DND-41 (cell line): ENCODE results near the gene ATG9A.
A peak's percentile ranks its signal among the peaks of the same experiment; 100 is the strongest.

ENCODE experiments used
- ATAC-seq: fragments of 200-7000 bp; cut with Tn5 transposase; 3 replicates; pipeline ENCODE4 v1.9.1; 2021; ENCODE audit warnings: low read depth; ENCODE audit not compliant: insufficient read depth
- DNase-seq: peaks from one replicate; pipeline ENCODE4 v3.0.0-alpha.2; 2020
- H2AFZ ChIP-seq: 2 replicates; pipeline ENCODE4 v1.6.0; 2012; ENCODE audit warnings: low read depth, low read length
- H3K27ac ChIP-seq: 2 replicates; pipeline ENCODE4 v1.5.1; 2012; ENCODE audit warnings: low read length, inconsistent platforms
- H3K27me3 ChIP-seq: fragments of 200-600 bp; sonication (generic); 2 replicates; pipeline ENCODE4 v1.6.0; 2012; ENCODE audit warnings: low read length, mild to moderate bottlenecking, inconsistent platforms; ENCODE audit not compliant: insufficient read depth, poor library complexity
- H3K36me3 ChIP-seq: 2 replicates; pipeline ENCODE4 v1.5.1; 2012; ENCODE audit warnings: low read length, inconsistent platforms; ENCODE audit not compliant: insufficient read depth
- H3K4me1 ChIP-seq: 2 replicates; pipeline ENCODE4 v1.5.1; 2012; ENCODE audit warnings: mild to moderate bottlenecking, low read length; ENCODE audit not compliant: insufficient read depth
- H3K4me2 ChIP-seq: 2 replicates; pipeline ENCODE4 v1.6.0; 2012; ENCODE audit warnings: mild to moderate bottlenecking, moderate library complexity, low read length, inconsistent platforms; ENCODE audit not compliant: insufficient read depth
- H3K4me3 ChIP-seq, 2 experiments: fragments of 200-600 bp in 1 of 2; shearing (Covaris generic) in 1 of 2; 2 replicates each; pipeline ENCODE4 v1.5.1; 2012 to 2016; ENCODE audit warnings: inconsistent platforms in 2 of 2, low read length in 2 of 2, mild to moderate bottlenecking in 2 of 2, low read depth in 1 of 2, moderate library complexity in 1 of 2
- H3K79me2 ChIP-seq: 2 replicates; pipeline ENCODE4 v1.6.0; 2012; ENCODE audit warnings: low read length, inconsistent platforms; ENCODE audit not compliant: insufficient read depth
- H3K9ac ChIP-seq: 2 replicates; pipeline ENCODE4 v1.6.0; 2012; ENCODE audit warnings: low read depth, mild to moderate bottlenecking, inconsistent platforms, low read length, moderate library complexity
- H3K9me3 ChIP-seq: 2 replicates; pipeline ENCODE4 v1.5.1; 2012; ENCODE audit warnings: low read length, moderate library complexity, mild to moderate bottlenecking, inconsistent platforms; ENCODE audit not compliant: insufficient read depth, severe bottlenecking
- H4K20me1 ChIP-seq: 2 replicates; pipeline ENCODE4 v1.6.0; 2012; ENCODE audit warnings: low read length; ENCODE audit not compliant: insufficient read depth
- CTCF ChIP-seq: IDR thresholded peaks from 2 replicates; pipeline ENCODE4 v1.5.1; 2012; ENCODE audit warnings: borderline replicate concordance, low read length, moderate library complexity, mild to moderate bottlenecking; ENCODE audit not compliant: poor library complexity, severe bottlenecking; ENCODE audit errors: extremely low read depth
- EZH2 ChIP-seq: IDR thresholded peaks from 3 replicates; pipeline ENCODE4 v1.6.1; 2012; ENCODE audit warnings: borderline replicate concordance, low read depth, mild to moderate bottlenecking, moderate library complexity, low read length, inconsistent platforms; ENCODE audit not compliant: severe bottlenecking

ATG9A gene

GRCh38 chr2:219207134-219207883 is 22.1 kb downstream of the ATG9A start:
- Histone ChIP-seq H3K4me1 (peaks cover 25% of the 10 kb centered on the region), H3K79me2 (peaks cover 6% of the 10 kb centered on the region; the same call in 1 of the 2 replicates), H4K20me1 (peaks cover 10% of the 10 kb centered on the region), H3K9me3 (no peaks in the 10 kb centered on the region), H2AFZ (peak overlapping the region; percentile 66), H3K36me3 (peaks cover 29% of the 10 kb centered on the region), H3K4me3 (peak overlapping the region; percentile 19 to 70; a peak in 3 of 4 replicates), H3K27ac (peak overlapping the region; percentile 75), H3K27me3 (no peaks in the 10 kb centered on the region), H3K4me2 (peak overlapping the region; percentile 75), H3K9ac (peak overlapping the region; percentile 57)
- ATAC-seq (peak; percentile 15), DNase-seq (no peak)
- no peak for TF ChIP-seq EZH2
- TF ChIP-seq CTCF, result no peak

- Histone ChIP-seq H4K20me1 (peaks cover 10% of the 10 kb centered on the region), H3K27ac (peak within 1 kb of the TSS; percentile 81), H3K27me3 (no peaks in the 10 kb centered on the region), H3K36me3 (peaks cover 29% of the 10 kb centered on the region), H3K4me3 (peak within 1 kb of the TSS; percentile 19 to 70; a peak in 3 of 4 replicates), H3K4me2 (peak within 1 kb of the TSS; percentile 75), H3K9ac (peak within 1 kb of the TSS; percentile 57), H3K9me3 (no peaks in the 10 kb centered on the region), H3K79me2 (peaks cover 6% of the 10 kb centered on the region; the same call in 1 of the 2 replicates), H2AFZ (peak within 1 kb of the TSS; percentile 73), H3K4me1 (peaks cover 25% of the 10 kb centered on the region)
- ATAC-seq (peak; percentile 94), DNase-seq (peak; percentile 93)
- TF ChIP-seq EZH2 (no peak), CTCF (no peak)
Observed at GRCh38 chr2:219206328-219207133, 22.9 kb downstream of the ATG9A start, which contains the start of gene ZFAND2B. ZFAND2B (plus strand) TSS chr2:219206782; CDS start chr2:219206988, 206 bp downstream.

DNA sequence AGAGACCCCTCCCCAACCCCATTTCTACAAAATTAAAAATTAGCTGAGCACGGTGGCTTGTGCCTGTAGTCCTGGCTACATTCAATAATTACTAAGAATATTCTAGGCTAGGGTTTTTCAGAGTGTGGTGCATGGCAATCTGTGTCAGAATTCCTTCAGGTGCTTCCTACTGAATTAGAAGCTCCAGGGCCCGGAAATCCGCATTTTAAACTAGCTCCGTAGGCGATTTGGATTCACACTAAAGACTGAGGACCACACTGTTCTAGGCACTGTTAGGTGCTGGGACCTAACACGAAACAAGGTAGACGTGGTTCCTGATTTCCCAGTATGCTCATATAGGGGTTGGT is 23.5 kb downstream of the ATG9A start:
- H3K9me3 ChIP-seq, result no peaks in the 10 kb centered on the region
- ATAC-seq (no peak), DNase-seq (no peak)
- no peaks in the 10 kb centered on the region for H3K27me3 ChIP-seq
- TF ChIP-seq CTCF (no peak), EZH2 (no peak)
- peaks cover 25% of the 10 kb centered on the region for H3K4me1 ChIP-seq
- peak overlapping the region; percentile 19 to 70; a peak in 3 of 4 replicates for H3K4me3 ChIP-seq
- peak overlapping the region; percentile 77 for H3K27ac ChIP-seq
- peak overlapping the region; percentile 57 for H3K9ac ChIP-seq
- peaks cover 6% of the 10 kb centered on the region; the same call in 1 of the 2 replicates for H3K79me2 ChIP-seq
- peaks cover 28% of the 10 kb centered on the region for H3K36me3 ChIP-seq
- peaks cover 10% of the 10 kb centered on the region for H4K20me1 ChIP-seq
- peak overlapping the region; percentile 75 for H3K4me2 ChIP-seq
- peak overlapping the region; percentile 73 for H2AFZ ChIP-seq
